ENCODE data around the gene UFL1.

DNA sequence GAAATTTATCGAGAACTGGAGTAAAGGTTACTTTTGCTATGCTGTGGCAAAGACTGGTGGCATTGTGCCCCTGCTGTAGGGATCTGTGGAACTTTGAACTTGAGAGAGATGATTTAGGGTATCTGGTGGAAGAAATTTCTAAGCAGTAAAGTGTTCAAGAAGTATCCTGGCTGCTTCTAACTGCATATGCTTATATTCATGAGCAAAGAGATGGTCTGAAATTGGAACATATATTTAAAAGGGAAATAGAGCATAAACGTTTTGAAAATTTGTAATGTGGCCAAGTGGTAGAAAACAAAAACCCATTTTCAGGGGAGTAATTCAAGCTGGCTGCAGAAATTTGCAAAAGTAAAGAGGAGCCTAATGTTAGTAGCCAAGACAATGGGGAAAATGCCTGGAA is 12.3 kb upstream of the UFL1 start:
- TF ChIP-seq POLR2A (IDR thresholded peaks at IDR 0.05) (no peak), CTCF (IDR thresholded peaks at IDR 0.05) (no peak)

All from lower leg skin (tissue), 3 donors.